ENCODE results near the gene NOS1AP. TPM values are rescaled to one million over a fixed set of nuclear protein-coding genes. Genes with fewer than 3 reads are reported as not detected.

NOS1AP gene
- total and polyA plus RNA-seq, 2 donors from 2014 or later, result 0.47 to 10.7 TPM

GRCh38 chr1:162303004-162303344 is 233.5 kb downstream of the NOS1AP start:
- no peaks in the 10 kb centered on the region for H3K27me3 ChIP-seq (ENCODE audit: control insufficient read depth, insufficient read depth, low read length)
- intact Hi-C loops (cut with DNase I), result no loop called here
- peaks cover 0 to 9% (median 3%) of the 10 kb centered on the region in 3 donors for H3K4me1 ChIP-seq (ENCODE audit: control insufficient read depth in 2 of 3, insufficient read depth in 2 of 3, low read depth in 1 of 3, low read length in 3 of 3)
- H3K36me3 ChIP-seq (ENCODE audit: control insufficient read depth in 2 of 3, insufficient read depth in 3 of 3, low read length in 3 of 3), result no peaks in the 10 kb centered on the region
- H3K27ac ChIP-seq (ENCODE audit: low read depth in 2 of 2, low read length in 2 of 2), result no peak overlapping the region
- no peak for DNase-seq
- TF ChIP-seq CTCF (IDR thresholded peaks at IDR 0.05; ENCODE audit: borderline replicate concordance, extremely low read depth, insufficient read depth), result no peak
- no peaks in the 10 kb centered on the region for H3K9me3 ChIP-seq (ENCODE audit: control insufficient read depth in 2 of 3, insufficient read depth in 1 of 3, low read length in 3 of 3)
- H3K4me3 ChIP-seq (ENCODE audit: low read length in 3 of 3), result no peak overlapping the region
- no peak for FAIRE-seq
- no peak overlapping the region for H3K9ac ChIP-seq (ENCODE audit: low read length in 3 of 3)

- H3K4me3 ChIP-seq (ENCODE audit: low read length in 3 of 3), result no peak overlapping the region
- no peaks in the 10 kb centered on the region for H3K27me3 ChIP-seq (ENCODE audit: control insufficient read depth, insufficient read depth, low read length)
- no peak for DNase-seq
- H3K36me3 ChIP-seq (ENCODE audit: control insufficient read depth in 2 of 3, insufficient read depth in 3 of 3, low read length in 3 of 3), result no peaks in the 10 kb centered on the region
- peak; percentile 55 for FAIRE-seq
- peaks cover 0 to 9% (median 4%) of the 10 kb centered on the region in 3 donors for H3K4me1 ChIP-seq (ENCODE audit: control insufficient read depth in 2 of 3, insufficient read depth in 2 of 3, low read depth in 1 of 3, low read length in 3 of 3)
- intact Hi-C loops (cut with DNase I), result no loop called here
- H3K27ac ChIP-seq (ENCODE audit: low read depth in 2 of 2, low read length in 2 of 2), result no peak overlapping the region
- no peak for TF ChIP-seq CTCF (IDR thresholded peaks at IDR 0.05; ENCODE audit: borderline replicate concordance, extremely low read depth, insufficient read depth)
- no peaks in the 10 kb centered on the region for H3K9me3 ChIP-seq (ENCODE audit: control insufficient read depth in 2 of 3, insufficient read depth in 1 of 3, low read length in 3 of 3)
- no peak overlapping the region for H3K9ac ChIP-seq (ENCODE audit: low read length in 3 of 3)
Observed at GRCh38 chr1:162304736-162305135, 235.2 kb downstream of the NOS1AP start.

GRCh38 chr1:162305969-162306368 is 236.5 kb downstream of the NOS1AP start:
- H3K4me1 ChIP-seq (ENCODE audit: control insufficient read depth in 2 of 3, insufficient read depth in 2 of 3, low read depth in 1 of 3, low read length in 3 of 3), result peaks cover 0 to 9% (median 4%) of the 10 kb centered on the region in 3 donors
- no peaks in the 10 kb centered on the region for H3K36me3 ChIP-seq (ENCODE audit: control insufficient read depth in 2 of 3, insufficient read depth in 3 of 3, low read length in 3 of 3)
- FAIRE-seq (no peak), DNase-seq (peak in 3 of 5 donors; percentile 18 to 56 (median 45))
- H3K27me3 ChIP-seq (ENCODE audit: control insufficient read depth, insufficient read depth, low read length), result no peaks in the 10 kb centered on the region
- no peaks in the 10 kb centered on the region for H3K9me3 ChIP-seq (ENCODE audit: control insufficient read depth in 2 of 3, insufficient read depth in 1 of 3, low read length in 3 of 3)
- no peak overlapping the region for H3K4me3 ChIP-seq (ENCODE audit: low read length in 3 of 3)
- no peak for TF ChIP-seq CTCF (IDR thresholded peaks at IDR 0.05; ENCODE audit: borderline replicate concordance, extremely low read depth, insufficient read depth)
- intact Hi-C loops (cut with DNase I), result no loop called here
- peak overlapping the region; percentile 25 to 45 for H3K27ac ChIP-seq (ENCODE audit: low read depth in 2 of 2, low read length in 2 of 2)
- H3K9ac ChIP-seq (ENCODE audit: low read length in 3 of 3), result no peak overlapping the region

GRCh38 chr1:162310337-162310736 is 240.8 kb downstream of the NOS1AP start:
- TF ChIP-seq CTCF (IDR thresholded peaks at IDR 0.05; ENCODE audit: borderline replicate concordance, extremely low read depth, insufficient read depth), result no peak
- H3K9me3 ChIP-seq (ENCODE audit: control insufficient read depth in 2 of 3, insufficient read depth in 1 of 3, low read length in 3 of 3), result no peaks in the 10 kb centered on the region
- no peak overlapping the region for H3K9ac ChIP-seq (ENCODE audit: low read length in 3 of 3)
- no peaks in the 10 kb centered on the region for H3K36me3 ChIP-seq (ENCODE audit: control insufficient read depth in 2 of 3, insufficient read depth in 3 of 3, low read length in 3 of 3)
- peak in 2 of 5 donors; percentile 38 to 40 for DNase-seq
- no peak overlapping the region for H3K4me3 ChIP-seq (ENCODE audit: low read length in 3 of 3)
- intact Hi-C loops (cut with DNase I), result no loop called here
- H3K4me1 ChIP-seq (ENCODE audit: control insufficient read depth in 2 of 3, insufficient read depth in 2 of 3, low read depth in 1 of 3, low read length in 3 of 3), result peaks cover 0 to 9% (median 4%) of the 10 kb centered on the region in 3 donors
- no peaks in the 10 kb centered on the region for H3K27me3 ChIP-seq (ENCODE audit: control insufficient read depth, insufficient read depth, low read length)
- H3K27ac ChIP-seq (ENCODE audit: low read depth in 2 of 2, low read length in 2 of 2), result no peak overlapping the region
- FAIRE-seq, result no peak
